IMR-90 (cell line): ENCODE data around the gene GNAI3. TPM values are rescaled to one million over a fixed set of nuclear protein-coding genes. Genes with fewer than 3 reads are reported as not detected.

Experiments used
- ATAC-seq: fragments of 200-7000 bp; cut with Tn5 transposase; 2 replicates; pipeline ENCODE4 v1.9.1; 2020; ENCODE audit warnings: low read depth, mild to moderate bottlenecking, moderate library complexity
- BruUV-seq: library from RNA; stranded (reverse); fragments of 400-500 nt; replicated peaks from 2 replicates; lab custom pipeline; 2021; lab: Mats Ljungman, UMichigan
- CTCF ChIA-PET: fragments of 300-600 bp; formaldehyde crosslinking; extraction: SDS; loops from one replicate; lab custom pipeline; 2021; ENCODE audit warnings: antibody characterized with exemption; lab: Yijun Ruan, JAX
- POLR2A ChIA-PET: fragments of 300-600 bp; sonication (Branson Sonifier 250); formaldehyde crosslinking; loops from one replicate; lab custom pipeline; 2022; ENCODE audit warnings: antibody characterized with exemption; ENCODE audit not compliant: unreplicated experiment; lab: Charles Lee
- DNase-seq: peaks from one replicate; pipeline ENCODE4 v3.0.0; 2013
- H2AFZ ChIP-seq: replicated peaks from 2 replicates; pipeline ENCODE3; 2013; ENCODE audit warnings: low read length, mild to moderate bottlenecking; ENCODE audit not compliant: poor library complexity
- H2AK5ac ChIP-seq: 2 replicates; pipeline ENCODE4 v1.6.1; 2013; ENCODE audit warnings: low read depth, low read length, inconsistent platforms
- H2AK9ac ChIP-seq: replicated peaks from 2 replicates; pipeline ENCODE3; 2013; ENCODE audit warnings: mild to moderate bottlenecking, low read depth, low read length, moderate library complexity; ENCODE audit not compliant: poor library complexity
- H2BK120ac ChIP-seq: 2 replicates; pipeline ENCODE4 v1.6.1; 2013; ENCODE audit warnings: low read depth, low read length, inconsistent platforms
- H2BK15ac ChIP-seq: 3 replicates; pipeline ENCODE4 v1.6.1; 2013; ENCODE audit warnings: low read depth, low read length, inconsistent platforms
- H2BK20ac ChIP-seq: 2 replicates; pipeline ENCODE4 v1.6.1; 2013; ENCODE audit warnings: low read depth, mild to moderate bottlenecking, inconsistent platforms, low read length, moderate library complexity
- H2BK5ac ChIP-seq: 2 replicates; pipeline ENCODE4 v1.6.1; 2013; ENCODE audit warnings: mild to moderate bottlenecking, low read depth, low read length, inconsistent platforms; ENCODE audit not compliant: poor library complexity, severe bottlenecking
- H3K14ac ChIP-seq: replicated peaks from 2 replicates; pipeline ENCODE4 v1.6.1; 2013; ENCODE audit warnings: low read depth, low read length, inconsistent platforms
- H3K18ac ChIP-seq: 2 replicates; pipeline ENCODE4 v1.6.1; 2013; ENCODE audit warnings: low read depth, low read length, control low read depth
- H3K23ac ChIP-seq: 2 replicates; pipeline ENCODE4 v1.6.1; 2013; ENCODE audit warnings: low read depth, low read length, inconsistent platforms
- H3K27ac ChIP-seq: 2 replicates; pipeline ENCODE4 v1.5.1; 2013; ENCODE audit warnings: mild to moderate bottlenecking, control low read depth, low read length; ENCODE audit not compliant: insufficient read depth
- H3K27me3 ChIP-seq: 2 replicates; pipeline ENCODE4 v1.6.1; 2013; ENCODE audit warnings: low read length; ENCODE audit not compliant: control insufficient read depth, insufficient read depth
- H3K36me3 ChIP-seq: 2 replicates; pipeline ENCODE4 v1.6.1; 2013; ENCODE audit warnings: low read length, mixed read lengths; ENCODE audit not compliant: control insufficient read depth, insufficient read depth
- H3K4ac ChIP-seq: 2 replicates; pipeline ENCODE4 v1.6.1; 2013; ENCODE audit warnings: low read depth, low read length, inconsistent platforms
- H3K4me1 ChIP-seq: 2 replicates; pipeline ENCODE4 v1.6.1; 2013; ENCODE audit warnings: low read length, mixed read lengths; ENCODE audit not compliant: control insufficient read depth, insufficient read depth
- H3K4me2 ChIP-seq: 2 replicates; pipeline ENCODE4 v1.6.1; 2013; ENCODE audit warnings: low read depth, mild to moderate bottlenecking, control low read depth, low read length, moderate library complexity
- H3K4me3 ChIP-seq: 2 replicates; pipeline ENCODE4 v1.5.1; 2013; ENCODE audit warnings: low read depth, mild to moderate bottlenecking, control low read depth, low read length, moderate library complexity; ENCODE audit not compliant: insufficient read depth
- H3K56ac ChIP-seq: 2 replicates; pipeline ENCODE4 v1.6.1; 2013; ENCODE audit warnings: low read length, inconsistent platforms; ENCODE audit not compliant: insufficient read depth; ENCODE audit errors: extremely low read depth
- H3K79me1 ChIP-seq, 2 experiments: 2 replicates each; pipeline ENCODE4 v1.6.1; 2013; ENCODE audit warnings: low read length in 2 of 2, inconsistent platforms in 1 of 2, low read depth in 1 of 2
- H3K9ac ChIP-seq: 2 replicates; pipeline ENCODE4 v1.6.1; 2013; ENCODE audit warnings: low read depth, low read length, control low read depth
- H3K9me1 ChIP-seq: 2 replicates; pipeline ENCODE4 v1.6.1; 2013; ENCODE audit warnings: low read length, inconsistent platforms; ENCODE audit not compliant: insufficient read depth
- H3K9me3 ChIP-seq: 2 replicates; pipeline ENCODE4 v1.6.1; 2013; ENCODE audit warnings: low read length; ENCODE audit not compliant: control insufficient read depth, insufficient read depth
- H4K20me1 ChIP-seq: 2 replicates; pipeline ENCODE4 v1.6.1; 2013; ENCODE audit warnings: low read length, inconsistent platforms; ENCODE audit not compliant: insufficient read depth
- H4K5ac ChIP-seq: 2 replicates; pipeline ENCODE4 v1.6.1; 2013; ENCODE audit warnings: mild to moderate bottlenecking, low read depth, low read length, control low read depth
- H4K8ac ChIP-seq, 2 experiments: 2 replicates each; pipeline ENCODE4 v1.6.1; 2013; ENCODE audit warnings: low read depth in 2 of 2, low read length in 2 of 2, control low read depth in 1 of 2, inconsistent platforms in 1 of 2
- H4K91ac ChIP-seq: 2 replicates; pipeline ENCODE4 v1.6.1; 2013; ENCODE audit warnings: low read depth, low read length, inconsistent platforms; ENCODE audit not compliant: insufficient read depth
- CEBPB ChIP-seq: IDR thresholded peaks from 2 replicates; pipeline ENCODE4 v1.6.1; 2012; ENCODE audit warnings: low read depth, low read length, improper control_type of control experiment
- CHD1 ChIP-seq: IDR thresholded peaks from 2 replicates; pipeline ENCODE4 v1.6.1; 2012; ENCODE audit warnings: low read depth, low read length, improper control_type of control experiment
- MXI1 ChIP-seq: IDR thresholded peaks from 2 replicates; pipeline ENCODE4 v1.6.1; 2012; ENCODE audit warnings: low read depth, mild to moderate bottlenecking, low read length, moderate library complexity, borderline replicate concordance
- NFE2L2 ChIP-seq: fragments of 150-350 bp; IDR thresholded peaks from 2 replicates; pipeline ENCODE4 v1.6.1; 2016; ENCODE audit warnings: low read depth, mild to moderate bottlenecking, low read length
- RAD21 ChIP-seq: IDR thresholded peaks from 2 replicates; pipeline ENCODE4 v1.6.1; 2012; ENCODE audit warnings: low read length, improper control_type of control experiment
- RCOR1 ChIP-seq: IDR thresholded peaks from 2 replicates; pipeline ENCODE4 v1.6.1; 2012; ENCODE audit warnings: mild to moderate bottlenecking, low read length, improper control_type of control experiment; ENCODE audit not compliant: insufficient replicate concordance
- RFX5 ChIP-seq: IDR thresholded peaks from 2 replicates; pipeline ENCODE4 v1.8.0; 2012; ENCODE audit warnings: low read depth, mild to moderate bottlenecking, low read length, moderate library complexity
- SMC3 ChIP-seq: fragments of 150-350 bp; IDR thresholded peaks from 2 replicates; pipeline ENCODE4 v1.6.1; 2016; ENCODE audit warnings: low read depth, mild to moderate bottlenecking, antibody characterized with exemption, low read length, moderate library complexity
- WGBS, 2 experiments: methylation state at CpG; one replicate each; pipeline versions ENCODE4 v1.1.5 to v1.1.7; 2013; ENCODE audit warnings: missing lambda C conversion rate in 2 of 2; ENCODE audit not compliant: insufficient read length in 1 of 2; ENCODE audit errors: extremely low coverage in 2 of 2; 5-methylcytosine and 5-hydroxymethylcytosine counted together
- dilution Hi-C: fragments of 300-500 bp; cut with HindIII; formaldehyde crosslinking; loops from one replicate; pipeline ENCODE4 v1.14.3; 2018; ENCODE audit warnings: low sequenced_read_pairs; ENCODE audit not compliant: unreplicated experiment
- in situ Hi-C: fragments of 300-500 bp; cut with MboI; formaldehyde crosslinking; loops from 3 replicates; pipeline ENCODE4 v1.14.3; 2019; ENCODE audit warnings: low sequenced_read_pairs, inconsistent platforms, mixed read lengths
- intact Hi-C: fragments of 100-400 bp; cut with micrococcal nuclease; formaldehyde crosslinking; loops from 2 replicates; pipeline ENCODE4 v1.10.0; 2022
- polyA plus RNA-seq, 3 experiments: library from polyadenylated mRNA; depleted of rRNA; stranded (reverse); fragments of >200 nt; gene quantifications; 2 replicates each; pipeline ENCODE4 v1.2.3, GENCODE V29; 2012; ENCODE audit warnings: low replicate concordance in 1 of 3
- total RNA-seq: library from RNA; depleted of rRNA; stranded (reverse); fragments of >200 nt; gene quantifications from 2 replicates; pipeline ENCODE4 v1.2.3, GENCODE V29; 2012
- TF ChIP-seq, protein P1 (sequence below): conservative IDR thresholded peaks from 2 replicates; pipeline ENCODE4 v1.5.1; 2012; ENCODE audit warnings: mild to moderate bottlenecking, low read depth, low read length, improper control_type of control experiment
- TF ChIP-seq, protein P2 (sequence below): fragments of 150-350 bp; IDR thresholded peaks from 2 replicates; pipeline ENCODE4 v1.6.1; 2017; ENCODE audit warnings: mild to moderate bottlenecking, antibody characterized with exemption, low read length, low read depth

The GNAI3 gene
- total and polyA plus RNA-seq, 2 of the 4 experiments (the other 2 are of a cell fraction): 5.9 to 14.9 TPM

DNA sequence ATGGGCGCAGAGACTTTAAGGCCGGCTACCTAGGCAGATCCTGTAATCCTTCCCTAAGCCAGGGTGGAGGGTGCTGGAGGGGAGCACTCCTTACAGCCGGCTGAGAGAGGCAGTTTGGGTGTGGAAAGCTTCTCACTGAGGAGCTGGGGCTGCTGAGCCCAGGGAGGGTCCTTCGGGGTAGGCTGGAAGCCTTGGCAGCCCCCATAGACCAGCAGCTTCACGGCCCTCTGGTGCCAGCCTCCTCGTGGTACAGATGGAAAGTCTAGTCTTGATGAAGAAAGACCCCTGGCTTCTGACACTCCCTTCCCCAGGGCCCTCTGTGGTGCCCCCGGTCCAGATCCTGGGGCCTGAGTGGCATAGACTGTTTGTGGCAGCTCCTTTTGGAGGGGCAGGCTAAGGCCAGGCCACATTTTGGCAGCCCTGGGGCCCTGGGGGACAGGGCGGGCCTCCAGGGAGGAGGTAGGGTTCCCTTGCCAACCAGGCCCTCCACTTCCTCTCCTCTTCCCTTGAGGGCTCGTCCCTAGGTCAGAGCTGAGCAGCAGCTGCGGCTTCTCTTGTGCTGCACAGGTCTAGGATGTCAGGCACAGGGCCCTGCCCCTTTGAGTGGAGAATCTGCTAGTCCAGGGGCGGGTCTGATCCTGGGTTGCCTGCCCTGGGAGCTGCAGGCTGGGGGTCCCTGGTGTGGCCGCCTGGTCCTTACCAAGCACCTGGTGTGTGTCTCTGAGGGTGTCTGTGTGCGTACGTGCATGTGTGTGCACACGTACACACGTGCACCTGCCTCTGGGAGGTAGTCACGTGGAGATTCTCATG is 76.0 kb downstream of the GNAI3 start (continued):
- TF ChIP-seq, protein P1, sequence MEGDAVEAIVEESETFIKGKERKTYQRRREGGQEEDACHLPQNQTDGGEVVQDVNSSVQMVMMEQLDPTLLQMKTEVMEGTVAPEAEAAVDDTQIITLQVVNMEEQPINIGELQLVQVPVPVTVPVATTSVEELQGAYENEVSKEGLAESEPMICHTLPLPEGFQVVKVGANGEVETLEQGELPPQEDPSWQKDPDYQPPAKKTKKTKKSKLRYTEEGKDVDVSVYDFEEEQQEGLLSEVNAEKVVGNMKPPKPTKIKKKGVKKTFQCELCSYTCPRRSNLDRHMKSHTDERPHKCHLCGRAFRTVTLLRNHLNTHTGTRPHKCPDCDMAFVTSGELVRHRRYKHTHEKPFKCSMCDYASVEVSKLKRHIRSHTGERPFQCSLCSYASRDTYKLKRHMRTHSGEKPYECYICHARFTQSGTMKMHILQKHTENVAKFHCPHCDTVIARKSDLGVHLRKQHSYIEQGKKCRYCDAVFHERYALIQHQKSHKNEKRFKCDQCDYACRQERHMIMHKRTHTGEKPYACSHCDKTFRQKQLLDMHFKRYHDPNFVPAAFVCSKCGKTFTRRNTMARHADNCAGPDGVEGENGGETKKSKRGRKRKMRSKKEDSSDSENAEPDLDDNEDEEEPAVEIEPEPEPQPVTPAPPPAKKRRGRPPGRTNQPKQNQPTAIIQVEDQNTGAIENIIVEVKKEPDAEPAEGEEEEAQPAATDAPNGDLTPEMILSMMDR: no peak

DNA sequence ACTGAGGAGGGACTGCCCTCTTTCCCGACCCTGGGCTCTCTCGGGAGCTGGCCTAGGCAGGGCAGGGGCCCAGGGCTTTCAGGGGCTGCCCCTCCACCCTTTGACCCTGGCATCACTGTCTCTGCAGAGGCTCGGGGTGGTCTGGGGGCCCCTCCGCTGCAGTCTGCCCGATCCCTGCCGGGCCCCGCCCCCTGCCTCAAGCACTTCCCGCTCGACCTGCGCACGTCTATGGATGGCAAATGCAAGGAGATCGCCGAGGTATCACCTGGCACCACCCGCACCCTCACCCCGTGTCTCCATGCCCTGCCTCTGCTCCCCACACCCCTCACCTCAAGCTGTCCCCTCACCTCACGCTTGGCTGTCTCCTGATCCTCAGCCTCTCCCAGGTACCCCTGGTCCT is 76.8 kb downstream of the GNAI3 start:
- no peak overlapping the region for H2BK20ac ChIP-seq
- no peaks in the 10 kb centered on the region for H3K27me3 ChIP-seq
- H4K20me1 ChIP-seq: peaks cover 63% of the 10 kb centered on the region
- H3K9me1 ChIP-seq: peaks cover 14% of the 10 kb centered on the region; the same call in 1 of the 2 replicates
- CTCF ChIA-PET: interaction anchor here (0.5 kb wide), 2 partner anchors 14 to 1924 kb away, joined by 5 to 6 read pairs; no protein-coding TSS in a partner anchor
- no peak overlapping the region for H2BK5ac ChIP-seq
- no peak overlapping the region for H4K5ac ChIP-seq
- H3K4me3 ChIP-seq: no peak overlapping the region
- no peaks in the 10 kb centered on the region for H3K9me3 ChIP-seq
- in situ Hi-C loops: no loop called here
- intact Hi-C loops: loop anchor here (10.0 kb wide), 1 partner anchor 340 kb away; the partner anchor contains the start of gene PSRC1
- peaks cover 44% of the 10 kb centered on the region for H3K36me3 ChIP-seq
- no peak overlapping the region for H4K8ac ChIP-seq
- no TSS peak for BruUV-seq
- H3K9ac ChIP-seq: no peak overlapping the region
- dilution Hi-C loops: no loop called here
- H2AK9ac ChIP-seq: no peak overlapping the region
- ATAC-seq (no peak), DNase-seq (no peak)
- no peak overlapping the region for H3K4ac ChIP-seq
- H3K4me2 ChIP-seq: no peak overlapping the region
- no peak overlapping the region for H2BK15ac ChIP-seq
- POLR2A ChIA-PET: no interaction called here
- H3K23ac ChIP-seq: no peak overlapping the region
- peaks cover 14 to 79% of the 10 kb centered on the region in 2 experiments for H3K79me1 ChIP-seq
- 67% methylated on average over 12 of the region's 16 CpGs; no CpG with 5 or more reads in 1 of the 2 experiments for WGBS, 2 experiments
- H3K27ac ChIP-seq: no peak overlapping the region; the same call in 1 of the 2 replicates
- H3K4me1 ChIP-seq: peaks cover 31% of the 10 kb centered on the region
- no peak overlapping the region for H3K18ac ChIP-seq
- H2AK5ac ChIP-seq: no peak overlapping the region
- H3K14ac ChIP-seq: no peak overlapping the region
- no peak overlapping the region for H3K56ac ChIP-seq
- no peak overlapping the region for H4K91ac ChIP-seq
- H2BK120ac ChIP-seq: no peak overlapping the region
- peak overlapping the region; percentile 58 for H2AFZ ChIP-seq
- no peak for TF ChIP-seq MXI1
- TF ChIP-seq, protein P1: no peak
- no peak for TF ChIP-seq CEBPB
- TF ChIP-seq, protein P2, sequence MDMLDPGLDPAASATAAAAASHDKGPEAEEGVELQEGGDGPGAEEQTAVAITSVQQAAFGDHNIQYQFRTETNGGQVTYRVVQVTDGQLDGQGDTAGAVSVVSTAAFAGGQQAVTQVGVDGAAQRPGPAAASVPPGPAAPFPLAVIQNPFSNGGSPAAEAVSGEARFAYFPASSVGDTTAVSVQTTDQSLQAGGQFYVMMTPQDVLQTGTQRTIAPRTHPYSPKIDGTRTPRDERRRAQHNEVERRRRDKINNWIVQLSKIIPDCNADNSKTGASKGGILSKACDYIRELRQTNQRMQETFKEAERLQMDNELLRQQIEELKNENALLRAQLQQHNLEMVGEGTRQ: no peak
- TF ChIP-seq CHD1: no peak
- no peak for TF ChIP-seq RAD21
- TF ChIP-seq NFE2L2: no peak
- no peak for TF ChIP-seq SMC3
- TF ChIP-seq RCOR1: no peak
- no peak for TF ChIP-seq RFX5
